GM12878 (cell line): ENCODE data around the gene STAMBP. TPM values are rescaled to one million over a fixed set of nuclear protein-coding genes. Genes with fewer than 3 reads are reported as not detected.

Experiments used
- ATAC-seq: fragments of 200-7000 bp; cut with Tn5 transposase; 3 replicates; pipeline ENCODE4 v1.9.1; 2020; ENCODE audit warnings: mild to moderate bottlenecking, moderate library complexity
- BruUV-seq: library from RNA; stranded (reverse); fragments of 400-500 nt; replicated peaks from 2 replicates; lab custom pipeline; 2021; lab: Mats Ljungman, UMichigan
- CTCF ChIA-PET: fragments of 300-600 bp; sonication (Branson Sonifier 250); formaldehyde crosslinking; extraction: SDS; loops from one replicate; lab custom pipeline; 2021; ENCODE audit warnings: inconsistent platforms; lab: Yijun Ruan, JAX
- POLR2A ChIA-PET: fragments of 350-600 bp; formaldehyde crosslinking; extraction: SDS; loops from one replicate; lab custom pipeline; 2021; ENCODE audit warnings: inconsistent platforms; lab: Charles Lee
- RAD21 ChIA-PET: fragments of 300-600 bp; sonication (Branson Sonifier 250); formaldehyde crosslinking; loops from one replicate; lab custom pipeline; 2023; ENCODE audit warnings: antibody characterized with exemption; ENCODE audit not compliant: unreplicated experiment; lab: Charles Lee
- SMC1A ChIA-PET: fragments of 300-600 bp; sonication (Branson Sonifier 250); formaldehyde crosslinking; loops from one replicate; lab custom pipeline; 2023; ENCODE audit not compliant: unreplicated experiment, uncharacterized antibody; lab: Charles Lee
- DNase-seq: peaks from one replicate; pipeline ENCODE4 v3.0.0-alpha.2; 2011; ENCODE audit warnings: low read depth, low spot score
- FAIRE-seq: peaks from 3 replicates; lab custom pipeline; 2011; peaks lifted over from hg19 to GRCh38; lab: Jason Lieb, UNC
- H2AFZ ChIP-seq: 2 replicates; pipeline ENCODE4 v1.6.0; 2011; ENCODE audit warnings: low read depth, low read length, control low read depth; ENCODE audit not compliant: control insufficient read depth
- H3K27ac ChIP-seq: 2 replicates; pipeline ENCODE4 v1.5.1; 2011; ENCODE audit warnings: control low read depth; ENCODE audit not compliant: control insufficient read depth, insufficient read depth
- H3K27me3 ChIP-seq, 2 experiments: replicated peaks in 1 of 2; 2 replicates each; pipeline versions ENCODE4 v1.6.0 to v1.6.1; 2011; ENCODE audit warnings: low read length in 1 of 2; ENCODE audit not compliant: control insufficient read depth in 2 of 2, insufficient read depth in 2 of 2
- H3K36me3 ChIP-seq, 2 experiments: 2 replicates each; pipeline ENCODE4 v1.5.1; 2011; ENCODE audit warnings: low read length in 1 of 2; ENCODE audit not compliant: control insufficient read depth in 2 of 2, insufficient read depth in 2 of 2
- H3K4me1 ChIP-seq: 2 replicates; pipeline ENCODE4 v1.6.1; 2011; ENCODE audit warnings: mild to moderate bottlenecking, low read length, moderate library complexity, mixed read lengths; ENCODE audit not compliant: control insufficient read depth, insufficient read depth
- H3K4me2 ChIP-seq: 2 replicates; pipeline ENCODE4 v1.6.0; 2011; ENCODE audit warnings: control low read depth; ENCODE audit not compliant: control insufficient read depth, insufficient read depth
- H3K4me3 ChIP-seq: fragments of 200-600 bp; sonication (generic); 2 replicates; pipeline ENCODE4 v1.5.1; 2016
- H3K79me2 ChIP-seq: 2 replicates; pipeline ENCODE4 v1.6.0; 2011; ENCODE audit warnings: low read length; ENCODE audit not compliant: control insufficient read depth, insufficient read depth
- H3K9ac ChIP-seq: 2 replicates; pipeline ENCODE4 v1.8.0; 2011; ENCODE audit warnings: low read length, control low read depth, mixed read lengths; ENCODE audit not compliant: control insufficient read depth, insufficient read depth
- H3K9me3 ChIP-seq: replicated peaks from 3 replicates; pipeline ENCODE4 v1.5.1; 2011; ENCODE audit warnings: mild to moderate bottlenecking, low read length; ENCODE audit not compliant: control insufficient read depth, insufficient read depth
- H4K20me1 ChIP-seq: 2 replicates; pipeline ENCODE4 v1.6.0; 2011; ENCODE audit not compliant: control insufficient read depth, insufficient read depth
- ATF3 ChIP-seq: IDR thresholded peaks from 2 replicates; pipeline ENCODE4 v1.6.1; 2011; ENCODE audit warnings: low read depth, mild to moderate bottlenecking, low read length, moderate library complexity, borderline replicate concordance; ENCODE audit errors: extremely low read depth
- BHLHE40 ChIP-seq, 2 experiments: fragments of 450-650 bp in 1 of 2; IDR thresholded peaks; 2 replicates each; pipeline ENCODE4 v1.6.1; 2011 to 2017; ENCODE audit warnings: low read depth in 2 of 2, borderline replicate concordance in 1 of 2, improper control_type of control experiment in 1 of 2, low read length in 1 of 2, mild to moderate bottlenecking in 1 of 2
- CREB1 ChIP-seq: IDR thresholded peaks from 2 replicates; pipeline ENCODE4 v1.6.1; 2012; ENCODE audit warnings: low read depth, mild to moderate bottlenecking, inconsistent platforms
- HCFC1 ChIP-seq: fragments of 150-350 bp; IDR thresholded peaks from 2 replicates; pipeline ENCODE4 v1.6.1; 2014; ENCODE audit warnings: low read length
- KDM1A ChIP-seq: fragments of 200-600 bp; sonication (generic); IDR thresholded peaks from 2 replicates; pipeline ENCODE4 v1.6.1; 2016; ENCODE audit warnings: borderline replicate concordance
- KLF5 ChIP-seq: fragments of 450-650 bp; IDR thresholded peaks from 2 replicates; pipeline ENCODE4 v1.6.1; 2014; ENCODE audit warnings: mild to moderate bottlenecking; ENCODE audit not compliant: partially characterized antibody
- MEF2B ChIP-seq: fragments of 450-650 bp; IDR thresholded peaks from 2 replicates; pipeline ENCODE4 v1.6.1; 2018; ENCODE audit warnings: mild to moderate bottlenecking, moderate library complexity; ENCODE audit not compliant: partially characterized antibody, poor library complexity, severe bottlenecking
- PML ChIP-seq: IDR thresholded peaks from 2 replicates; pipeline ENCODE4 v1.6.1; 2012; ENCODE audit warnings: low read length, inconsistent platforms
- POLR2AphosphoS5 ChIP-seq: IDR thresholded peaks from 2 replicates; pipeline ENCODE4 v1.6.1; 2011; ENCODE audit warnings: mild to moderate bottlenecking, low read length, inconsistent platforms
- SMAD1 ChIP-seq: fragments of 450-650 bp; IDR thresholded peaks from 2 replicates; pipeline ENCODE4 v1.6.1; 2018; ENCODE audit warnings: mild to moderate bottlenecking, low read depth; ENCODE audit not compliant: partially characterized antibody
- ZNF274 ChIP-seq: IDR thresholded peaks from one replicate; pipeline ENCODE4 v1.8.0; 2011; ENCODE audit not compliant: insufficient read length, insufficient read depth
- in situ Hi-C: fragments of 300-500 bp; cut with MboI; formaldehyde crosslinking; loops from 9 replicates; pipeline ENCODE4 v1.14.3; 2018; ENCODE audit warnings: mixed read lengths
- intact Hi-C: fragments of 100-400 bp; cut with micrococcal nuclease; formaldehyde crosslinking; loops from one replicate; pipeline ENCODE4 v1.14.2; 2022; ENCODE audit not compliant: unreplicated experiment
- polyA plus RNA-seq, 11 experiments: library from polyadenylated mRNA; depleted of rRNA in 4 of 11; unstranded in 6 of 11; stranded (reverse) in 5 of 11; fragments of >200 nt; fragmentation: Nextera tagmentation in 4 of 11; fragmentation: Illumina TruSeq in 1 of 11; extraction: Ambion mirVana in 4 of 11; extraction: Trizol in 1 of 11; gene quantifications; 1 replicate in 1 of 11; 2 replicates in 10 of 11; pipeline versions ENCODE4 v1.2.1 to v1.2.3, GENCODE V29; 2011 to 2016; ENCODE audit warnings: inconsistent platforms in 2 of 11, missing spikeins in 2 of 11, low read depth in 1 of 11
- total RNA-seq, 4 experiments: library from RNA; depleted of rRNA in 3 of 4; stranded (reverse); fragments of >200 nt in 3 of 4; fragmentation: Illumina TruSeq in 1 of 4; extraction: Trizol in 1 of 4; gene quantifications; 2 replicates each; pipeline versions ENCODE4 v1.2.1 to v1.2.3, GENCODE V29; 2013 to 2021

The STAMBP gene
- total and polyA plus RNA-seq, 10 of the 15 experiments (the other 5 are each of a cell fraction or from before 2014, with no cell fraction given), result 38.9 to 84.1 (median 69.7) TPM

GRCh38 chr2:73811878-73812277 lies 16.9 kb upstream of the STAMBP start:
- no peak for ATAC-seq
- H3K4me2 ChIP-seq, result no peak overlapping the region
- no peak overlapping the region for H3K9ac ChIP-seq
- CTCF ChIA-PET, result interaction anchor here (1.0 to 2.3 kb wide), 3 partner anchors 12 to 132 kb away, joined by 3 to 5 read pairs (median 5); no protein-coding TSS in a partner anchor
- no peak overlapping the region for H2AFZ ChIP-seq
- no peak for DNase-seq
- no peaks in the 10 kb centered on the region for H3K36me3 ChIP-seq
- no peak overlapping the region for H3K4me3 ChIP-seq
- H4K20me1 ChIP-seq, result no peaks in the 10 kb centered on the region
- H3K4me1 ChIP-seq, result no peaks in the 10 kb centered on the region; the same call in 1 of the 2 replicates
- FAIRE-seq, result no peak
- no peaks in the 10 kb centered on the region for H3K79me2 ChIP-seq
- POLR2A ChIA-PET, result no interaction called here
- intact Hi-C loops (no loop called here), in situ Hi-C loops (no loop called here)
- no peak for TF ChIP-seq SMAD1
- TF ChIP-seq POLR2AphosphoS5, result no peak
- TF ChIP-seq KLF5, result no peak
- TF ChIP-seq MEF2B, result no peak
- no peak for TF ChIP-seq BHLHE40 (IDR thresholded peaks at IDR 0.05; ENCODE audit: borderline replicate concordance in 1 of 2, low read depth in 2 of 2, low read length in 1 of 2)
- no peak for TF ChIP-seq ZNF274
- no peak for TF ChIP-seq PML
- no peak for TF ChIP-seq CREB1
- no peak for TF ChIP-seq ATF3
- TF ChIP-seq HCFC1, result no peak
- TF ChIP-seq KDM1A, result no peak
- H3K9me3 ChIP-seq, result no peaks in the 10 kb centered on the region; the same call in 2 of the 3 replicates
- RAD21 ChIA-PET, result interaction anchor here (1.5 to 1.6 kb wide), 2 partner anchors 9 to 12 kb away, joined by 5 to 6 read pairs; no protein-coding TSS in a partner anchor
- BruUV-seq, result no TSS peak
- H3K27ac ChIP-seq, result no peak overlapping the region
- H3K27me3 ChIP-seq, result no peaks in the 10 kb centered on the region; a peak in 1 of 4 replicates
- SMC1A ChIA-PET, result interaction anchor here (1.4 kb wide), 1 partner anchor 9 kb away, joined by 4 read pairs; no protein-coding TSS in a partner anchor
